Keratinocyte (primary cell): ENCODE measurements around the gene AHNAK2. TPM values are rescaled to one million over a fixed set of nuclear protein-coding genes. Genes with fewer than 3 reads are reported as not detected.

Experiments used
- DNase-seq: peaks from one replicate; pipeline ENCODE4 v3.0.0-alpha.2; 2011; ENCODE audit warnings: low read depth, missing footprints, low spot score
- FAIRE-seq: peaks from 2 replicates; lab custom pipeline; 2011; peaks lifted over from hg19 to GRCh38; lab: Jason Lieb, UNC
- H2AFZ ChIP-seq: 2 replicates; pipeline ENCODE4 v1.6.0; 2012; ENCODE audit warnings: low read length, control low read depth, inconsistent platforms; ENCODE audit not compliant: control insufficient read depth
- H3K27ac ChIP-seq: 2 replicates; pipeline ENCODE4 v1.5.1; 2011; ENCODE audit warnings: low read length; ENCODE audit not compliant: control insufficient read depth, insufficient read depth
- H3K27me3 ChIP-seq: 3 replicates; pipeline ENCODE4 v1.6.0; 2011; ENCODE audit warnings: low read length; ENCODE audit not compliant: control insufficient read depth, insufficient read depth; ENCODE audit errors: extremely low read depth
- H3K36me3 ChIP-seq, 2 experiments: 2 replicates in 1 of 2; 3 replicates in 1 of 2; pipeline ENCODE4 v1.5.1; 2011; ENCODE audit warnings: low read length in 2 of 2, mild to moderate bottlenecking in 1 of 2; ENCODE audit not compliant: control insufficient read depth in 2 of 2, insufficient read depth in 2 of 2; ENCODE audit errors: extremely low read depth in 1 of 2
- H3K4me1 ChIP-seq: 3 replicates; pipeline ENCODE4 v1.5.1; 2011; ENCODE audit warnings: low read length; ENCODE audit not compliant: control insufficient read depth, insufficient read depth; ENCODE audit errors: extremely low read depth
- H3K4me2 ChIP-seq: 3 replicates; pipeline ENCODE4 v1.6.0; 2011; ENCODE audit warnings: low read depth, low read length; ENCODE audit not compliant: control insufficient read depth, insufficient read depth; ENCODE audit errors: extremely low read depth
- H3K4me3 ChIP-seq, 3 experiments: fragments of 200-600 bp in 1 of 3; sonication (generic) in 1 of 3; 2 replicates in 2 of 3; 3 replicates in 1 of 3; pipeline ENCODE4 v1.5.1; 2011 to 2016; ENCODE audit warnings: low read length in 3 of 3, mild to moderate bottlenecking in 3 of 3, control low read depth in 2 of 3, inconsistent platforms in 1 of 3, low read depth in 1 of 3, mixed read lengths in 1 of 3, mixed run types in 1 of 3, moderate library complexity in 1 of 3; ENCODE audit not compliant: control insufficient read depth in 2 of 3, insufficient read depth in 2 of 3; ENCODE audit errors: extremely low read depth in 1 of 3
- H3K79me2 ChIP-seq: 2 replicates; pipeline ENCODE4 v1.6.0; 2012; ENCODE audit warnings: low read length; ENCODE audit not compliant: control insufficient read depth, insufficient read depth
- H3K9ac ChIP-seq: 3 replicates; pipeline ENCODE4 v1.6.0; 2011; ENCODE audit warnings: low read length; ENCODE audit not compliant: control insufficient read depth, insufficient read depth; ENCODE audit errors: extremely low read depth
- H3K9me1 ChIP-seq: 3 replicates; pipeline ENCODE4 v1.6.0; 2011; ENCODE audit warnings: low read length; ENCODE audit not compliant: control insufficient read depth, insufficient read depth; ENCODE audit errors: extremely low read depth
- H3K9me3 ChIP-seq: 2 replicates; pipeline ENCODE4 v1.5.1; 2012; ENCODE audit warnings: low read depth, low read length; ENCODE audit not compliant: control insufficient read depth
- H4K20me1 ChIP-seq: 3 replicates; pipeline ENCODE4 v1.6.0; 2011; ENCODE audit warnings: low read length; ENCODE audit not compliant: control insufficient read depth, insufficient read depth; ENCODE audit errors: extremely low read depth
- CTCF ChIP-seq, 3 experiments: IDR thresholded peaks in 1 of 3; conservative IDR thresholded peaks in 1 of 3; optimal IDR thresholded peaks in 1 of 3; 2 replicates in 2 of 3; 3 replicates in 1 of 3; pipeline versions ENCODE3 to v1.5.1; 2011; ENCODE audit warnings: low read length in 3 of 3, mild to moderate bottlenecking in 3 of 3, moderate library complexity in 2 of 3, control low read depth in 1 of 3, inconsistent platforms in 1 of 3; ENCODE audit not compliant: insufficient read depth in 2 of 3; ENCODE audit errors: extremely low read depth in 1 of 3
- EZH2 ChIP-seq: IDR thresholded peaks from one replicate; pipeline ENCODE4 v1.6.1; 2012; ENCODE audit warnings: inconsistent platforms, mild to moderate bottlenecking, low read length, moderate library complexity
- dilution Hi-C: fragments of 300-500 bp; cut with MboI; formaldehyde crosslinking; loops from one replicate; pipeline ENCODE4 v1.7.0; 2020; ENCODE audit warnings: low sequenced_read_pairs; ENCODE audit not compliant: extremely low pct_ligation_motif_present
- polyA plus RNA-seq, 5 experiments: library from polyadenylated mRNA; depleted of rRNA in 3 of 5; stranded (reverse) in 3 of 5; stranded (forward) in 1 of 5; unstranded in 1 of 5; fragments of >200 nt; gene quantifications; 1 replicate in 1 of 5; 2 replicates in 3 of 5; 3 replicates in 1 of 5; pipeline versions ENCODE4 v1.2.1 to v1.2.3, GENCODE V29; 2011 to 2012; ENCODE audit warnings: missing spikeins in 2 of 5, low read depth in 1 of 5, low replicate concordance in 1 of 5

Gene AHNAK2
- polyA plus RNA-seq, 1 donor (not counting 4 experiments of a cell fraction or from before 2014, with no cell fraction given) = 164 TPM

- peaks cover 62% of the 10 kb centered on the region for H3K79me2 ChIP-seq
- H3K9me3 ChIP-seq = no peaks in the 10 kb centered on the region
- FAIRE-seq (no peak), DNase-seq (no peak)
- H3K36me3 ChIP-seq = peaks cover 21 to 30% of the 10 kb centered on the region in 2 experiments
- H3K9ac ChIP-seq = no peak overlapping the region
- H2AFZ ChIP-seq = no peak overlapping the region
- peaks cover 17% of the 10 kb centered on the region for H4K20me1 ChIP-seq
- no peak overlapping the region for H3K4me3 ChIP-seq
- dilution Hi-C loops = no loop called here
- H3K4me1 ChIP-seq = no peaks in the 10 kb centered on the region
- H3K27ac ChIP-seq = no peak overlapping the region
- TF ChIP-seq CTCF (optimal IDR thresholded peaks at IDR 0.05 in 1 of 3, IDR thresholded peaks at IDR 0.05 in 1 of 3, conservative IDR thresholded peaks at IDR 0.05 in 1 of 3; ENCODE audit: extremely low read depth in 1 of 3, insufficient read depth in 2 of 3, low read length in 3 of 3) (no peak), EZH2 (no peak)
- H3K9me1 ChIP-seq = no peaks in the 10 kb centered on the region
- no peaks in the 10 kb centered on the region for H3K27me3 ChIP-seq
- H3K4me2 ChIP-seq = no peak overlapping the region
Measured at GRCh38 chr14:105006831-105007592, 28.8 kb upstream of the AHNAK2 start.

- H3K9me1 ChIP-seq = no peaks in the 10 kb centered on the region
- no peak for TF ChIP-seq EZH2
- no peak for TF ChIP-seq CTCF (optimal IDR thresholded peaks at IDR 0.05 in 1 of 3, IDR thresholded peaks at IDR 0.05 in 1 of 3, conservative IDR thresholded peaks at IDR 0.05 in 1 of 3; ENCODE audit: extremely low read depth in 1 of 3, insufficient read depth in 2 of 3, low read length in 3 of 3)
- H3K27me3 ChIP-seq = no peaks in the 10 kb centered on the region
- H4K20me1 ChIP-seq = peaks cover 10% of the 10 kb centered on the region
- H3K36me3 ChIP-seq = peaks cover 14 to 22% of the 10 kb centered on the region in 2 experiments
- H3K9me3 ChIP-seq = no peaks in the 10 kb centered on the region
- dilution Hi-C loops = no loop called here
- H2AFZ ChIP-seq = no peak overlapping the region
- H3K27ac ChIP-seq = no peak overlapping the region
- peaks cover 56% of the 10 kb centered on the region for H3K79me2 ChIP-seq
- H3K9ac ChIP-seq = no peak overlapping the region
- no peak overlapping the region for H3K4me3 ChIP-seq
- DNase-seq (no peak), FAIRE-seq (no peak)
- H3K4me2 ChIP-seq = no peak overlapping the region
- H3K4me1 ChIP-seq = no peaks in the 10 kb centered on the region
Measured at GRCh38 chr14:105005929-105006830, 28.0 kb upstream of the AHNAK2 start.
